IMR-90 (cell line): ENCODE results near the gene MUC6. TPM values are rescaled to one million over a fixed set of nuclear protein-coding genes. Genes with fewer than 3 reads are reported as not detected.

Experiments used
- ATAC-seq: fragments of 200-7000 bp; cut with Tn5 transposase; 2 replicates; pipeline ENCODE4 v1.9.1; 2020; ENCODE audit warnings: low read depth, mild to moderate bottlenecking, moderate library complexity
- BruUV-seq: library from RNA; stranded (reverse); fragments of 400-500 nt; replicated peaks from 2 replicates; lab custom pipeline; 2021; lab: Mats Ljungman, UMichigan
- CTCF ChIA-PET: fragments of 300-600 bp; formaldehyde crosslinking; extraction: SDS; loops from one replicate; lab custom pipeline; 2021; ENCODE audit warnings: antibody characterized with exemption; lab: Yijun Ruan, JAX
- POLR2A ChIA-PET: fragments of 300-600 bp; sonication (Branson Sonifier 250); formaldehyde crosslinking; loops from one replicate; lab custom pipeline; 2022; ENCODE audit warnings: antibody characterized with exemption; ENCODE audit not compliant: unreplicated experiment; lab: Charles Lee
- DNase-seq: peaks from one replicate; pipeline ENCODE4 v3.0.0; 2013
- H2AFZ ChIP-seq: replicated peaks from 2 replicates; pipeline ENCODE3; 2013; ENCODE audit warnings: low read length, mild to moderate bottlenecking; ENCODE audit not compliant: poor library complexity
- H2AK5ac ChIP-seq: 2 replicates; pipeline ENCODE4 v1.6.1; 2013; ENCODE audit warnings: low read depth, low read length, inconsistent platforms
- H2AK9ac ChIP-seq: replicated peaks from 2 replicates; pipeline ENCODE3; 2013; ENCODE audit warnings: mild to moderate bottlenecking, low read depth, low read length, moderate library complexity; ENCODE audit not compliant: poor library complexity
- H2BK120ac ChIP-seq: 2 replicates; pipeline ENCODE4 v1.6.1; 2013; ENCODE audit warnings: low read depth, low read length, inconsistent platforms
- H2BK15ac ChIP-seq: 3 replicates; pipeline ENCODE4 v1.6.1; 2013; ENCODE audit warnings: low read depth, low read length, inconsistent platforms
- H2BK20ac ChIP-seq: 2 replicates; pipeline ENCODE4 v1.6.1; 2013; ENCODE audit warnings: low read depth, mild to moderate bottlenecking, inconsistent platforms, low read length, moderate library complexity
- H2BK5ac ChIP-seq: 2 replicates; pipeline ENCODE4 v1.6.1; 2013; ENCODE audit warnings: mild to moderate bottlenecking, low read depth, low read length, inconsistent platforms; ENCODE audit not compliant: poor library complexity, severe bottlenecking
- H3K14ac ChIP-seq: replicated peaks from 2 replicates; pipeline ENCODE4 v1.6.1; 2013; ENCODE audit warnings: low read depth, low read length, inconsistent platforms
- H3K18ac ChIP-seq: 2 replicates; pipeline ENCODE4 v1.6.1; 2013; ENCODE audit warnings: low read depth, low read length, control low read depth
- H3K23ac ChIP-seq: 2 replicates; pipeline ENCODE4 v1.6.1; 2013; ENCODE audit warnings: low read depth, low read length, inconsistent platforms
- H3K27ac ChIP-seq: 2 replicates; pipeline ENCODE4 v1.5.1; 2013; ENCODE audit warnings: mild to moderate bottlenecking, control low read depth, low read length; ENCODE audit not compliant: insufficient read depth
- H3K27me3 ChIP-seq: 2 replicates; pipeline ENCODE4 v1.6.1; 2013; ENCODE audit warnings: low read length; ENCODE audit not compliant: control insufficient read depth, insufficient read depth
- H3K36me3 ChIP-seq: 2 replicates; pipeline ENCODE4 v1.6.1; 2013; ENCODE audit warnings: low read length, mixed read lengths; ENCODE audit not compliant: control insufficient read depth, insufficient read depth
- H3K4ac ChIP-seq: 2 replicates; pipeline ENCODE4 v1.6.1; 2013; ENCODE audit warnings: low read depth, low read length, inconsistent platforms
- H3K4me1 ChIP-seq: 2 replicates; pipeline ENCODE4 v1.6.1; 2013; ENCODE audit warnings: low read length, mixed read lengths; ENCODE audit not compliant: control insufficient read depth, insufficient read depth
- H3K4me2 ChIP-seq: 2 replicates; pipeline ENCODE4 v1.6.1; 2013; ENCODE audit warnings: low read depth, mild to moderate bottlenecking, control low read depth, low read length, moderate library complexity
- H3K4me3 ChIP-seq: 2 replicates; pipeline ENCODE4 v1.5.1; 2013; ENCODE audit warnings: low read depth, mild to moderate bottlenecking, control low read depth, low read length, moderate library complexity; ENCODE audit not compliant: insufficient read depth
- H3K56ac ChIP-seq: 2 replicates; pipeline ENCODE4 v1.6.1; 2013; ENCODE audit warnings: low read length, inconsistent platforms; ENCODE audit not compliant: insufficient read depth; ENCODE audit errors: extremely low read depth
- H3K79me1 ChIP-seq, 2 experiments: 2 replicates each; pipeline ENCODE4 v1.6.1; 2013; ENCODE audit warnings: low read length in 2 of 2, inconsistent platforms in 1 of 2, low read depth in 1 of 2
- H3K9ac ChIP-seq: 2 replicates; pipeline ENCODE4 v1.6.1; 2013; ENCODE audit warnings: low read depth, low read length, control low read depth
- H3K9me1 ChIP-seq: 2 replicates; pipeline ENCODE4 v1.6.1; 2013; ENCODE audit warnings: low read length, inconsistent platforms; ENCODE audit not compliant: insufficient read depth
- H3K9me3 ChIP-seq: 2 replicates; pipeline ENCODE4 v1.6.1; 2013; ENCODE audit warnings: low read length; ENCODE audit not compliant: control insufficient read depth, insufficient read depth
- H4K20me1 ChIP-seq: 2 replicates; pipeline ENCODE4 v1.6.1; 2013; ENCODE audit warnings: low read length, inconsistent platforms; ENCODE audit not compliant: insufficient read depth
- H4K5ac ChIP-seq: 2 replicates; pipeline ENCODE4 v1.6.1; 2013; ENCODE audit warnings: mild to moderate bottlenecking, low read depth, low read length, control low read depth
- H4K8ac ChIP-seq, 2 experiments: 2 replicates each; pipeline ENCODE4 v1.6.1; 2013; ENCODE audit warnings: low read depth in 2 of 2, low read length in 2 of 2, control low read depth in 1 of 2, inconsistent platforms in 1 of 2
- H4K91ac ChIP-seq: 2 replicates; pipeline ENCODE4 v1.6.1; 2013; ENCODE audit warnings: low read depth, low read length, inconsistent platforms; ENCODE audit not compliant: insufficient read depth
- BHLHE40 ChIP-seq: fragments of 150-350 bp; IDR thresholded peaks from 2 replicates; pipeline ENCODE4 v1.6.1; 2016; ENCODE audit warnings: mild to moderate bottlenecking, low read depth, low read length
- CEBPB ChIP-seq: IDR thresholded peaks from 2 replicates; pipeline ENCODE4 v1.6.1; 2012; ENCODE audit warnings: low read depth, low read length, improper control_type of control experiment
- CHD1 ChIP-seq: IDR thresholded peaks from 2 replicates; pipeline ENCODE4 v1.6.1; 2012; ENCODE audit warnings: low read depth, low read length, improper control_type of control experiment
- FOS ChIP-seq: fragments of 150-350 bp; IDR thresholded peaks from 2 replicates; pipeline ENCODE4 v1.6.1; 2016; ENCODE audit warnings: low read depth, low read length
- MAFK ChIP-seq: IDR thresholded peaks from 2 replicates; pipeline ENCODE4 v1.6.1; 2012; ENCODE audit warnings: low read depth, low read length, improper control_type of control experiment
- MAZ ChIP-seq: IDR thresholded peaks from 2 replicates; pipeline ENCODE4 v1.6.1; 2012; ENCODE audit warnings: low read depth, mild to moderate bottlenecking, low read length, improper control_type of control experiment, moderate library complexity, borderline replicate concordance
- MXI1 ChIP-seq: IDR thresholded peaks from 2 replicates; pipeline ENCODE4 v1.6.1; 2012; ENCODE audit warnings: low read depth, mild to moderate bottlenecking, low read length, moderate library complexity, borderline replicate concordance
- NFE2L2 ChIP-seq: fragments of 150-350 bp; IDR thresholded peaks from 2 replicates; pipeline ENCODE4 v1.6.1; 2016; ENCODE audit warnings: low read depth, mild to moderate bottlenecking, low read length
- POLR2A ChIP-seq: IDR thresholded peaks from 2 replicates; pipeline ENCODE4 v1.6.1; 2012; ENCODE audit warnings: mild to moderate bottlenecking, low read depth, low read length
- RAD21 ChIP-seq: IDR thresholded peaks from 2 replicates; pipeline ENCODE4 v1.6.1; 2012; ENCODE audit warnings: low read length, improper control_type of control experiment
- RCOR1 ChIP-seq: IDR thresholded peaks from 2 replicates; pipeline ENCODE4 v1.6.1; 2012; ENCODE audit warnings: mild to moderate bottlenecking, low read length, improper control_type of control experiment; ENCODE audit not compliant: insufficient replicate concordance
- RFX5 ChIP-seq: IDR thresholded peaks from 2 replicates; pipeline ENCODE4 v1.8.0; 2012; ENCODE audit warnings: low read depth, mild to moderate bottlenecking, low read length, moderate library complexity
- SMC3 ChIP-seq: fragments of 150-350 bp; IDR thresholded peaks from 2 replicates; pipeline ENCODE4 v1.6.1; 2016; ENCODE audit warnings: low read depth, mild to moderate bottlenecking, antibody characterized with exemption, low read length, moderate library complexity
- WGBS, 2 experiments: methylation state at CpG; one replicate each; pipeline versions ENCODE4 v1.1.5 to v1.1.7; 2013; ENCODE audit warnings: missing lambda C conversion rate in 2 of 2; ENCODE audit not compliant: insufficient read length in 1 of 2; ENCODE audit errors: extremely low coverage in 2 of 2; 5-methylcytosine and 5-hydroxymethylcytosine counted together
- dilution Hi-C: fragments of 300-500 bp; cut with HindIII; formaldehyde crosslinking; loops from one replicate; pipeline ENCODE4 v1.14.3; 2018; ENCODE audit warnings: low sequenced_read_pairs; ENCODE audit not compliant: unreplicated experiment
- in situ Hi-C: fragments of 300-500 bp; cut with MboI; formaldehyde crosslinking; loops from 3 replicates; pipeline ENCODE4 v1.14.3; 2019; ENCODE audit warnings: low sequenced_read_pairs, inconsistent platforms, mixed read lengths
- intact Hi-C: fragments of 100-400 bp; cut with micrococcal nuclease; formaldehyde crosslinking; loops from 2 replicates; pipeline ENCODE4 v1.10.0; 2022
- polyA plus RNA-seq, 3 experiments: library from polyadenylated mRNA; depleted of rRNA; stranded (reverse); fragments of >200 nt; gene quantifications; 2 replicates each; pipeline ENCODE4 v1.2.3, GENCODE V29; 2012; ENCODE audit warnings: low replicate concordance in 1 of 3
- total RNA-seq: library from RNA; depleted of rRNA; stranded (reverse); fragments of >200 nt; gene quantifications from 2 replicates; pipeline ENCODE4 v1.2.3, GENCODE V29; 2012
- TF ChIP-seq, protein P1 (sequence below): fragments of 150-350 bp; IDR thresholded peaks from 2 replicates; pipeline ENCODE4 v1.6.1; 2017; ENCODE audit warnings: mild to moderate bottlenecking, antibody characterized with exemption, low read length, low read depth
- TF ChIP-seq, protein P2 (sequence below): fragments of 150-350 bp; IDR thresholded peaks from 2 replicates; pipeline ENCODE4 v1.6.1; 2016; ENCODE audit warnings: low read depth, mild to moderate bottlenecking, low read length, moderate library complexity, borderline replicate concordance
- TF ChIP-seq, protein P3 (sequence below): conservative IDR thresholded peaks from 2 replicates; pipeline ENCODE4 v1.5.1; 2012; ENCODE audit warnings: mild to moderate bottlenecking, low read depth, low read length, improper control_type of control experiment

MUC6 gene
- total and polyA plus RNA-seq, 2 of the 4 experiments (the other 2 are of a cell fraction) = not detected

GRCh38 chr11:996681-997080 is 39.8 kb downstream of the MUC6 start:
- peaks cover 33% of the 10 kb centered on the region for H4K20me1 ChIP-seq
- no peak overlapping the region for H4K91ac ChIP-seq
- H3K27ac ChIP-seq = no peak overlapping the region
- H3K79me1 ChIP-seq = peaks cover 6 to 33% of the 10 kb centered on the region in 2 experiments; a peak in 2 of 4 replicates
- H2BK15ac ChIP-seq = no peak overlapping the region
- H3K36me3 ChIP-seq = peaks cover 62% of the 10 kb centered on the region
- H2BK120ac ChIP-seq = no peak overlapping the region
- H2BK20ac ChIP-seq = no peak overlapping the region
- H4K8ac ChIP-seq = no peak overlapping the region
- TF ChIP-seq MAZ (no peak), RFX5 (no peak), MAFK (no peak), RAD21 (no peak), CEBPB (no peak), BHLHE40 (no peak), NFE2L2 (no peak), POLR2A (no peak), SMC3 (no peak), CHD1 (no peak), FOS (no peak), MXI1 (no peak), RCOR1 (no peak)
- TF ChIP-seq, protein P1, sequence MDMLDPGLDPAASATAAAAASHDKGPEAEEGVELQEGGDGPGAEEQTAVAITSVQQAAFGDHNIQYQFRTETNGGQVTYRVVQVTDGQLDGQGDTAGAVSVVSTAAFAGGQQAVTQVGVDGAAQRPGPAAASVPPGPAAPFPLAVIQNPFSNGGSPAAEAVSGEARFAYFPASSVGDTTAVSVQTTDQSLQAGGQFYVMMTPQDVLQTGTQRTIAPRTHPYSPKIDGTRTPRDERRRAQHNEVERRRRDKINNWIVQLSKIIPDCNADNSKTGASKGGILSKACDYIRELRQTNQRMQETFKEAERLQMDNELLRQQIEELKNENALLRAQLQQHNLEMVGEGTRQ = no peak
- TF ChIP-seq, protein P2, sequence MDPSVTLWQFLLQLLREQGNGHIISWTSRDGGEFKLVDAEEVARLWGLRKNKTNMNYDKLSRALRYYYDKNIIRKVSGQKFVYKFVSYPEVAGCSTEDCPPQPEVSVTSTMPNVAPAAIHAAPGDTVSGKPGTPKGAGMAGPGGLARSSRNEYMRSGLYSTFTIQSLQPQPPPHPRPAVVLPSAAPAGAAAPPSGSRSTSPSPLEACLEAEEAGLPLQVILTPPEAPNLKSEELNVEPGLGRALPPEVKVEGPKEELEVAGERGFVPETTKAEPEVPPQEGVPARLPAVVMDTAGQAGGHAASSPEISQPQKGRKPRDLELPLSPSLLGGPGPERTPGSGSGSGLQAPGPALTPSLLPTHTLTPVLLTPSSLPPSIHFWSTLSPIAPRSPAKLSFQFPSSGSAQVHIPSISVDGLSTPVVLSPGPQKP = no peak
- TF ChIP-seq, protein P3, sequence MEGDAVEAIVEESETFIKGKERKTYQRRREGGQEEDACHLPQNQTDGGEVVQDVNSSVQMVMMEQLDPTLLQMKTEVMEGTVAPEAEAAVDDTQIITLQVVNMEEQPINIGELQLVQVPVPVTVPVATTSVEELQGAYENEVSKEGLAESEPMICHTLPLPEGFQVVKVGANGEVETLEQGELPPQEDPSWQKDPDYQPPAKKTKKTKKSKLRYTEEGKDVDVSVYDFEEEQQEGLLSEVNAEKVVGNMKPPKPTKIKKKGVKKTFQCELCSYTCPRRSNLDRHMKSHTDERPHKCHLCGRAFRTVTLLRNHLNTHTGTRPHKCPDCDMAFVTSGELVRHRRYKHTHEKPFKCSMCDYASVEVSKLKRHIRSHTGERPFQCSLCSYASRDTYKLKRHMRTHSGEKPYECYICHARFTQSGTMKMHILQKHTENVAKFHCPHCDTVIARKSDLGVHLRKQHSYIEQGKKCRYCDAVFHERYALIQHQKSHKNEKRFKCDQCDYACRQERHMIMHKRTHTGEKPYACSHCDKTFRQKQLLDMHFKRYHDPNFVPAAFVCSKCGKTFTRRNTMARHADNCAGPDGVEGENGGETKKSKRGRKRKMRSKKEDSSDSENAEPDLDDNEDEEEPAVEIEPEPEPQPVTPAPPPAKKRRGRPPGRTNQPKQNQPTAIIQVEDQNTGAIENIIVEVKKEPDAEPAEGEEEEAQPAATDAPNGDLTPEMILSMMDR = no peak
- ATAC-seq (no peak), DNase-seq (no peak)
- H3K4me1 ChIP-seq = no peaks in the 10 kb centered on the region
- H3K18ac ChIP-seq = no peak overlapping the region
- no peak overlapping the region for H3K56ac ChIP-seq
- H3K4me3 ChIP-seq = no peak overlapping the region
- no peak overlapping the region for H4K5ac ChIP-seq
- in situ Hi-C loops (no loop called here), intact Hi-C loops (no loop called here), dilution Hi-C loops (no loop called here)
- H2AFZ ChIP-seq = no peak overlapping the region
- BruUV-seq = no TSS peak
- no peak overlapping the region for H3K14ac ChIP-seq
- H3K9me3 ChIP-seq = no peaks in the 10 kb centered on the region
- H3K27me3 ChIP-seq = no peaks in the 10 kb centered on the region
- 79% methylated on average over 6 of the region's 10 CpGs; no CpG with 5 or more reads in 1 of the 2 experiments for WGBS, 2 experiments
- POLR2A ChIA-PET = no interaction called here
- CTCF ChIA-PET = no interaction called here
- H2BK5ac ChIP-seq = no peak overlapping the region
- H2AK9ac ChIP-seq = no peak overlapping the region
- no peak overlapping the region for H2AK5ac ChIP-seq
- H3K4me2 ChIP-seq = no peak overlapping the region
- H3K9ac ChIP-seq = no peak overlapping the region
- H3K23ac ChIP-seq = no peak overlapping the region
- no peaks in the 10 kb centered on the region for H3K9me1 ChIP-seq
- H3K4ac ChIP-seq = no peak overlapping the region
